ELF-1 (cell line): Measurements from ENCODE around the gene KIF16B.
"Not testable (repeated sequence)": the region's sequence is repeated elsewhere in the genome, so short reads cannot be mapped to it uniquely, and the experiment has no call there.

Source experiments
- DNase-seq: peaks from one replicate; pipeline ENCODE4 v3.0.0-alpha.2; 2016; ENCODE audit warnings: low read depth, low spot score

The KIF16B gene

GRCh38 chr20:16481977-16482376 is 91.3 kb downstream of the KIF16B start:
- DNase-seq = no peak

DNA sequence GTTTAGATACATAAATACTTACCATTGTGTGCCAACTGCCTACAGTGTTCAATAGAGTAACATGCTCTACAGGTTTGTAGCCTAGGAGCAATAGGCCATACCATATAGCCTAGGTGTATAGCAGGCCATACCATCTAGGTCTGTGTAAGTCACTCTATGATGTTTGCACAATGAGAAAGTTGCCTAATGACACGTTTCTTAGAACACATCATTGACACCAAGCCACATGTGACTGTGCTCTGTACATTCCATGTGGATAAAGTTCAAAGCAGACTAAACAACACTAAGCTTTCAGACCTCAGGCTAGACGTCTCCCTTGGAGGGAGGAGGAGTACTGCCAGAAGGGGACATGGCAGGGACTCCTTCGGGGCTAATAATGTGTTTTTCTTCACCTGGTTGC is 93.6 kb downstream of the KIF16B start:
- DNase-seq = no peak

GRCh38 chr20:16477632-16478031 is 95.6 kb downstream of the KIF16B start:
- DNase-seq = no peak

GRCh38 chr20:16476032-16476431 is 97.2 kb downstream of the KIF16B start:
- no peak for DNase-seq

DNA sequence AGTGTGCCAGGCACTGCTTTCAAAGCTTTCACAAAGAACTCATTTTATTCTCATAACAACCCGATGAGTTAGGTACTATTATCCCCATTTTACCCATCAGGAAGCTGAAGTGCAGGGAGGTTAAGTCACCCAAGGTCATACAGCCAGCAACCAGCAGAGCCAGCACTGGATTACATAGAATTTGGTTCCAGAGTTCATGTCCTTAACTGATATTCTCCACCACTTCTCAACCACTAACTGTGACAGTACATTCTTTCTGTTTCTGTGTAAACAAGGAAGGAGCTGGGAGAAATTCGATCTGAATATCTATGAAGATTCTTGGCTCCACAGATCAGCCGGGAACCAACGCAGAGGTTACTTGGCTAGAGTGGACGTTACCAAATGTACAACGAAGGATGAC is 98.0 kb downstream of the KIF16B start:
- DNase-seq = no peak

GRCh38 chr20:16474363-16474762 is 98.9 kb downstream of the KIF16B start:
- DNase-seq = no peak

GRCh38 chr20:16472045-16472872 is 101.0 kb downstream of the KIF16B start:
- DNase-seq = no peak

GRCh38 chr20:16469395-16469905 is 103.8 kb downstream of the KIF16B start:
- DNase-seq = no peak

DNA sequence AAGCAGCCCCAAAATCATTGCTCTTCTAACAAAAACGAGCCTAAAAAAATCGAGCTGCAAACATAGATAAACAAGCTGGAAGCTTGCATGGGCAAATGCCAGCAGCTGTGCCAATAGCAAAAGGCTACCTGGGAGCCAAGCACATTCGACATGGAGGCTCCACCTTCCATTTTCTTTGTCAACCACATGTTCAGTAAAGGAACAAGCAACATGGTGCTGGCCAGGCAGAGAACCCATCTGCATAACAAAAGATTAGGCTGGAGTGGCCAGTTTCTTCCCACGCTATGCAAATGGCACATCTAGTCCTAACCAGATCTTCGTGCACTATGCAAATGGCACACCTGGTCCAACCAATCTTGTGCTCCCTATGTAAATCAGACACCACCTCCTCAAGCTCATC is 110.5 kb downstream of the KIF16B start:
- peak; percentile 79 for DNase-seq

- no peak for DNase-seq
Observed at GRCh38 chr20:16459019-16459700, 114.1 kb downstream of the KIF16B start.

- DNase-seq = no peak
Observed at GRCh38 chr20:16457514-16457913, 115.7 kb downstream of the KIF16B start.

DNA sequence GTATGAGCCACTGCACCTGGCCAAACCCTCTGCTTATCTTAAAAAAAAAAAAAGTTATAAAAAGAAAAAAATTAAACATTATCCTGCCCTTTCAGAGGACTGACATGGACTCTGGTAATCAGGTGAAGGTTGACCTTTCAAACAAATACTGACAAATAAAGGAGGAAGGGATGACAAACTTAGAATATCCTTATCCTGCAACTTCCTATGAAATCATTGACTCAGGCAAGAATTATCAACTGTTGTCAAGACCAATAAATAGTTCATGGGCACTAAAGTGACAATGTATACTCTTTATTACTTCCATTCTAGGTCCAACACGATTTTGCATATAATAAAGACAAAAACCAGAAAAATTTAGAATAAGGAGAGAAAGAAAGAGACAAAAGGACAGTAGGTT is 117.9 kb downstream of the KIF16B start:
- no peak for DNase-seq

DNA sequence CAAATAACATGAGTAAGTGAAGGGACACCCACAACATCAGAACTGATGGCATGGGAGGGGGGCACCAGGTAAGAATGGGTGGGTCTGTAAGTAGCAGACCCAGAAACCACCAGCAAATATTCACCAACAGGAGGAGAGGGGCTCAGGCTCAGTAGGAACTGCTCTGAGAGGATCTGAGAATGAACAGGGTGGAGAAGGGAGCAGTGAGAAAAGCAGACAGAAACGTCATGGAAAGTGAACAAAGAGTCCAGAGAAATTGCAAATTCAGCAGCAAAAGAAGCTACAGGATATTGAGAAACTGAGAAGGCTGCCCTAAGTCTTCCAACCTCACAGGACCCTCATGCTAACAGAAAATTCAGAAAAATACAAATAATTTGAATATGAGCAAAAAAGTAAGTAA is 121.3 kb downstream of the KIF16B start:
- DNase-seq = no peak

DNA sequence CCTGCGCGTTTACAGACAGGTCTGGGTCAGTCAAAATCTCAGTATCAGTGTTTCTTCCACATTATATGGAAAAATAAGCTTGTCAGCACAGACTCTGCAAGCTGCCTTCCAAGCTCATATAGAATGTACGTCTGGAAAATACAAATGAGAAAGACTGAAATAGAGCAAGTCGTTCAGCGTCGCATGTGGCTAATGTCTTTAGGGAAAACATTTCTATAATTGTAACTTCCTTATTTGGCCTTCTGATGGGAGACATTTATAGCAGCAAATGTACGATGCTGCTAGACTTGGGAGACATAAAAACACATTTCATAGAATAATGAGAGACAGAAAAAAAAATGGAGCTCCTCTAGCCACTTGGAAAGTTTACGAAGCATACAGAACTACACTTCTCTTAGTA is 122.2 kb downstream of the KIF16B start:
- no peak for DNase-seq

- DNase-seq = no peak
Observed at GRCh38 chr20:16446991-16447390, 126.3 kb downstream of the KIF16B start.

DNA sequence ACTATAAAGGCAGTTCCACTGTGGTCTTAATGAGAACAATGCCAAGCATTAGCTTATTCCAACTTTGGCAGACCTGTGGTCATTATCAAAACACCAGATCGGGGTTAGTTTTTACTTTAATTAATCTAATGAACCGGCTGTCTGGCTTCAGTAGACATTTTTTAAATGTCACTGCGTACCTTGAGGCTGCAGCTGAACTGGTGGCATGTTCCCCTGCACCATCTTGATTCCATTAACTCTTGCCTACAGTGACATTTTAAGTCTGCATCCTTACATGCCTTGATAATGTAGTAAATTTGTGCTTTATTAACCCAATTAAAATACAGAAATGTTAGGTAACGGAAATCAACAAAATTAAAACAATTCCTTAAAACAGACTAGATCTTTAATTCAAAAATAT is 127.0 kb downstream of the KIF16B start:
- no peak for DNase-seq

DNA sequence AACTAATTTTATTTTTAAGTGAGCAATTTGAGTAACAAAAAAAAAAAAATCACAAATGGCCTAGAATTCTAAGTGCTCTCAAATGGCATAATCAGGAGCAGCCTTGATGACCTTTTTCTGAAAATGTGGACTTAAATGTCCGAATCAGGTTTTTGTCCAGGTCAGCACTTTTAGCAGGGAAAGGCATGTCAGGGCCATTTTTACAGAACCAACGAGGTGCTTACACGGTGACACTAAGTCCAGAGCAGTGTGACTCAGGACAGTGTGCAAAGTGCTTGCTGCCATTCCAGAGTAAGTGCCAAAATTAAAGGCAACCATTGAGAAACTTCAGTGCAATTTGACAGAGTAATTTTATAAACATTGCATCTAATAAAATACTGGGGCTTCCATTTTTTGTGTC is 127.8 kb downstream of the KIF16B start:
- no peak for DNase-seq

GRCh38 chr20:16444057-16444777 is 129.0 kb downstream of the KIF16B start:
- no peak for DNase-seq

GRCh38 chr20:16441546-16442164 is 131.6 kb downstream of the KIF16B start:
- no peak for DNase-seq

DNA sequence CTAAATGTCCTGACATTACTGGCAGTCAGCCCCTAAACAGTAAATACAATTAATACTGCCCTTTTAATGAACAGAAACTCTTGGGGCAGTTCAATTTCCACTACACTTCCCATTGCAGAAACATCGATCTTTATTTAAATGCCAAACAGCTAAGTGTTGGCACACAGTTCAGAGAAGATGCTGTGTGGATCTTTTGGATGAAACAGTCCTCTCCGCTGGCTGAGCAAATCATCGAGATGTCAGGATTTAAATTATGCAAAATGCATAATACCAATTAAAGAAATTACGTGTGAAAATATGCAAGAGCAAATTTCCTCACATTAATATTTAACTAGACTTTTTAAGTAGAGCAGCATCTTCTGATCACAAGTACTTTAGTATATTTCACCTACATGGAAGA is 132.6 kb downstream of the KIF16B start:
- DNase-seq = no peak

DNA sequence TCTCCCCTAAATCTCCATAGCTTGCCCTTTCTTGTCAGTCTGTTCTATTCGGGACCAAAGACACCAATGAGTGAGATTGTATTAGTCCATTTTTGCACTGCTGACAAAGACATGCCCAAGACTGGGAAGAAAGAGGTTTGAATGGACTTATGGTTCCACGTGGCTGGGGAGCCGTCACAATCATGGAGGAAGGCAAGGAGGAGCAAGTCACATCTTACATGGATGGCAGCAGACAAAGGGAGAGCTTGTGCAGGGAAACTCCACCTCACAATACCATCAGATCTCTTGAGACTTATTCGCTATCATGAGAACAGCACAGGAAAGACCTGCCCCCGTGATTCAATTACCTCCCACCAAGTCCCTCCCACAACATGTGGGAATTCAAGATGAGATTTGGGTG is 133.7 kb downstream of the KIF16B start:
- DNase-seq = not testable (repeated sequence)

DNA sequence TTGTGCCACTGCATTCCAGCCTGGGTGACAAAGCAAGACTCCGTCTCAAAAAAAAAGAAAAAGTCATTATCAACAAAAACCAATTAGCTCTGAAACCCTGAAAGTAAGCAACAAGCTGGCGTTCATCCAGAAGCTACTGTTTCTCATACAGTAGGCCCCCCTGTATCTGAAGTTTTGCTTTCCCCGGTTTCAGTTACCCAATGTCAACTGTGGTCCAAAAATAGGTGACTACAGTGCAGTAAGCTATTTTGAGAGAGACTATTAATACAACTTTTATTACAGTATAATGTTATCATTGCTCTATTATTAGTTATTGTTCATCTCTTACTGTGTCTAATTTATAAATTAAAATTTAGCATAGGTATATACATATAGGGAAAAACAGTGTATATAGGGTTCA is 135.1 kb downstream of the KIF16B start:
- no peak for DNase-seq
